Measurements from ENCODE around the gene TMA16. TPM values are rescaled to one million over a fixed set of nuclear protein-coding genes. Genes with fewer than 3 reads are reported as not detected.
A peak's percentile ranks its signal among the peaks of the same experiment; 100 is the strongest.

TMA16 gene
- total and polyA plus RNA-seq, 2 of the 8 experiments (the other 6 are each of a cell fraction or from before 2014, with no cell fraction given): 8.0 to 64.2 TPM

GRCh38 chr4:163493643-163494359 is 689 bp upstream of the TMA16 start:
- Histone ChIP-seq H4K20me1 (replicated peaks in 1 of 2; ENCODE audit: control insufficient read depth in 1 of 2, insufficient read depth in 2 of 2, low read length in 2 of 2) (no peaks in the 10 kb centered on the region), H2BK12ac (ENCODE audit: low read depth, low read length) (no peak overlapping the region), H4K8ac (ENCODE audit: extremely low read depth, insufficient read depth, low read length) (peak overlapping the region; percentile 100), H2BK20ac (ENCODE audit: low read length) (no peak overlapping the region), H3K4me3 (ENCODE audit: extremely low read depth in 1 of 4, insufficient read depth in 2 of 4, low read depth in 3 of 4, low read length in 4 of 4) (peak overlapping the region; percentile 86 to 97 (median 89)), H3K4me1 (replicated peaks in 1 of 4; ENCODE audit: control insufficient read depth in 3 of 4, insufficient read depth in 4 of 4, low read length in 3 of 4) (0 out of 7 replicates have a peak, but pooled peaks cover 0 to 3% (median 0%) of the 10 kb centered on the region in 4 experiments), H3K14ac (ENCODE audit: insufficient read length) (no peak overlapping the region), H3K27ac (ENCODE audit: low read depth, low read length) (peak overlapping the region; percentile 93; the same call in 1 of the 2 replicates), H2BK15ac (ENCODE audit: low read length) (no peak overlapping the region), H4K91ac (replicated peaks; ENCODE audit: insufficient read length, low read length) (peak overlapping the region; percentile 3), H3K9me3 (ENCODE audit: insufficient read depth in 2 of 2, low read depth in 1 of 2, low read length in 1 of 2) (no peaks in the 10 kb centered on the region), H3K27me3 (replicated peaks in 1 of 4; ENCODE audit: control insufficient read depth in 3 of 4, extremely low read depth in 1 of 4, insufficient read depth in 3 of 4, low read length in 3 of 4) (no peaks in the 10 kb centered on the region), H3K23me2 (ENCODE audit: low read depth, low read length) (no peaks in the 10 kb centered on the region), H2BK5ac (ENCODE audit: low read depth, low read length) (peak overlapping the region; percentile 89; the same call in 1 of the 2 replicates), H3K4ac (replicated peaks; ENCODE audit: insufficient read length, low read depth, low read length) (no peak overlapping the region), H3K9ac (replicated peaks in 1 of 4; ENCODE audit: extremely low read depth in 1 of 4, low read depth in 3 of 4, low read length in 3 of 4) (peak overlapping the region; percentile 53 to 98 (median 92)), H3K4me2 (ENCODE audit: insufficient read depth in 1 of 2, low read depth in 2 of 2, low read length in 2 of 2) (peak overlapping the region; percentile 77 to 83), H4K5ac (ENCODE audit: insufficient read length, low read depth, low read length) (peak overlapping the region; percentile 88), H3K18ac (ENCODE audit: extremely low read depth, low read length) (peak overlapping the region; percentile 13), H2AK5ac (ENCODE audit: low read depth, low read length) (no peak overlapping the region), H3K23ac (ENCODE audit: insufficient read length) (no peak overlapping the region), H3K79me2 (ENCODE audit: control insufficient read depth in 1 of 2, insufficient read depth in 2 of 2, low read length in 2 of 2) (peaks cover 24 to 41% of the 10 kb centered on the region in 2 experiments), H3K79me1 (ENCODE audit: low read depth, low read length) (no peaks in the 10 kb centered on the region), H2AFZ (ENCODE audit: low read length) (peak overlapping the region; percentile 78), H2BK120ac (replicated peaks; ENCODE audit: low read depth, low read length) (no peak overlapping the region), H3K56ac (replicated peaks; ENCODE audit: insufficient read length, low read depth, low read length) (peak overlapping the region; percentile 71), H3K36me3 (ENCODE audit: control insufficient read depth in 2 of 4, insufficient read depth in 4 of 4, low read length in 3 of 4) (peaks cover 0 to 4% (median 2%) of the 10 kb centered on the region in 4 experiments; a peak in 1 of 8 replicates)
- DNase-seq (ENCODE audit: low read depth in 1 of 2, low spot score in 2 of 2): no peak
- ChIA-PET POLR2A (ENCODE audit: partially characterized antibody) (interaction anchor here (0.6 to 3.6 kb wide), 32 partner anchors 9 to 1275 kb away, joined by 3 to 38 read pairs (median 4); partner anchors contain the start of genes NPY1R and TKTL2), CTCF (ENCODE audit: partially characterized antibody) (interaction anchor here (0.5 to 3.4 kb wide), 11 partner anchors 8 to 875 kb away, joined by 3 to 20 read pairs (median 4); no protein-coding TSS in a partner anchor)
- no peak for FAIRE-seq
- 71% methylated on average over 11 of the region's 28 CpGs; no CpG with 5 or more reads in 1 of the 2 experiments for WGBS, 2 experiments (ENCODE audit: extremely low coverage in 1 of 2, insufficient coverage in 1 of 2, insufficient read length in 1 of 2, insufficient replicate concordance in 2 of 2, low coverage in 1 of 2, low lambda C conversion rate in 2 of 2, missing lambda C conversion rate in 1 of 2)
- TF ChIP-seq SIN3A (conservative IDR thresholded peaks at IDR 0.05 in 1 of 2, IDR thresholded peaks at IDR 0.05 in 1 of 2; ENCODE audit: low read depth in 1 of 2, low read length in 2 of 2): no peak
- TF ChIP-seq KDM1A (IDR thresholded peaks at IDR 0.05; ENCODE audit: borderline replicate concordance, low read length): peak; percentile 24; the same call in 1 of the 2 replicates
